ENCODE data around the gene GSTP1. TPM values are rescaled to one million over a fixed set of nuclear protein-coding genes. Genes with fewer than 3 reads are reported as not detected.

Gene GSTP1
- total RNA-seq, 4 donors from 2014 or later, result 435 to 948 (median 670) TPM

- ATAC-seq (ENCODE audit: low FRiP score) (no peak), DNase-seq (ENCODE audit: low spot score) (no peak)
- TF ChIP-seq CTCF (IDR thresholded peaks at IDR 0.05), result no peak
These were observed 47.3 kb downstream of the GSTP1 start for GRCh38 chr11:67630943-67631331.

- no peak for ATAC-seq (ENCODE audit: low FRiP score)
- TF ChIP-seq CTCF (IDR thresholded peaks at IDR 0.05), result no peak
- DNase-seq (ENCODE audit: low spot score), result no peak
These were observed 47.8 kb downstream of the GSTP1 start for GRCh38 chr11:67631411-67631810.

- no peak for TF ChIP-seq CTCF (IDR thresholded peaks at IDR 0.05)
- DNase-seq (ENCODE audit: low spot score) (no peak), ATAC-seq (ENCODE audit: low FRiP score) (no peak)
These were observed 48.2 kb downstream of the GSTP1 start for GRCh38 chr11:67631853-67632174.

- no peak for TF ChIP-seq CTCF (IDR thresholded peaks at IDR 0.05)
- no peak for DNase-seq (ENCODE audit: low spot score)
- no peak for ATAC-seq (ENCODE audit: low FRiP score)
These were observed 48.8 kb downstream of the GSTP1 start for GRCh38 chr11:67632175-67632981.

GRCh38 chr11:67632982-67633755, 49.6 kb downstream of the GSTP1 start:
- no peak for TF ChIP-seq CTCF (IDR thresholded peaks at IDR 0.05)
- no peak for DNase-seq (ENCODE audit: low spot score)
- ATAC-seq (ENCODE audit: low FRiP score), result no peak

- DNase-seq (ENCODE audit: low spot score) (no peak), ATAC-seq (ENCODE audit: low FRiP score) (no peak)
- TF ChIP-seq CTCF (IDR thresholded peaks at IDR 0.05), result no peak
These were observed 50.2 kb downstream of the GSTP1 start for GRCh38 chr11:67633758-67634365.

Data from omental fat pad (tissue), 4 donors.